ENCODE results near the gene PIGQ.

PIGQ gene

DNA sequence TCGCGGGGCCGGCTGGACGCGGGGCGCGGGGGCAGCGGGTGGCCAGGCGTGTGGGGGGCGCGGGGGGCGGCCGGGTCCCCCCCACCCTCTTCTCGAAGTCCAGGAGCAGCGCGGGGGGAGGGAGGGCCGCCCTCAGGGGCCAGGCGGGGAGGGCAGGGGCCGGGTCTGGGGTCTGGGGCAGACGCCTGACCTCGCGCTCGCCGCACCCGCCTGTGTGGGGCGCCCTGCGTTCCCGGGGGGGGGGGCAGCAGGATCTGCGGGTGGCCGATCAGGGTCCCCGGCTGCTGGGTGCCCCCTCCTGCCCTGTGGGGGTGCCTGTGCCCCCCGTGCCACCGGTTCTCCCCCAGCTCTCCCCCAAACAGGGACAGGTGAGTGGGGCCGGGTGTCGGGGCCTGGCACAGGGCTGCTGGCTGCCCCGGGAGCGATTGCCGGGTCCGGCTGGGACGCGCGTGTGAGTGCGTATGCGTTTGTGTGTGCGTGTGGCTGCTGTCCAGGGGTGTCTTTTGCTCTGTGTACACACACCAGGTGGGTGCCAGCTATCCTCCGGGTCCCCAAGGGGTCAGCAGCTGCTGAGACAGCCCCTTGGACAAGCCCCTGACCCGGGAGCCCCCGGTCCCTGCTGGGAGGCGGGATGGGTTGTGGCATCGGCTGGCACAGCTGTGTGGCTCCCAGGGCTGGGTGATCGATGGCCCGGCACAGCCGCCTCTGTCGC is 8.9 kb upstream of the PIGQ start:
- TF ChIP-seq EZH2phosphoT487 (conservative IDR thresholded peaks at IDR 0.05; ENCODE audit: low read length), result no peak
- TF ChIP-seq, protein P1, sequence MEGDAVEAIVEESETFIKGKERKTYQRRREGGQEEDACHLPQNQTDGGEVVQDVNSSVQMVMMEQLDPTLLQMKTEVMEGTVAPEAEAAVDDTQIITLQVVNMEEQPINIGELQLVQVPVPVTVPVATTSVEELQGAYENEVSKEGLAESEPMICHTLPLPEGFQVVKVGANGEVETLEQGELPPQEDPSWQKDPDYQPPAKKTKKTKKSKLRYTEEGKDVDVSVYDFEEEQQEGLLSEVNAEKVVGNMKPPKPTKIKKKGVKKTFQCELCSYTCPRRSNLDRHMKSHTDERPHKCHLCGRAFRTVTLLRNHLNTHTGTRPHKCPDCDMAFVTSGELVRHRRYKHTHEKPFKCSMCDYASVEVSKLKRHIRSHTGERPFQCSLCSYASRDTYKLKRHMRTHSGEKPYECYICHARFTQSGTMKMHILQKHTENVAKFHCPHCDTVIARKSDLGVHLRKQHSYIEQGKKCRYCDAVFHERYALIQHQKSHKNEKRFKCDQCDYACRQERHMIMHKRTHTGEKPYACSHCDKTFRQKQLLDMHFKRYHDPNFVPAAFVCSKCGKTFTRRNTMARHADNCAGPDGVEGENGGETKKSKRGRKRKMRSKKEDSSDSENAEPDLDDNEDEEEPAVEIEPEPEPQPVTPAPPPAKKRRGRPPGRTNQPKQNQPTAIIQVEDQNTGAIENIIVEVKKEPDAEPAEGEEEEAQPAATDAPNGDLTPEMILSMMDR (IDR thresholded peaks at IDR 0.05; ENCODE audit: insufficient read depth, low read length, poor library complexity, severe bottlenecking), result no peak
- Histone ChIP-seq H3K4me3 (ENCODE audit: insufficient read depth, low read length, poor library complexity, severe bottlenecking) (no peak overlapping the region), H3K9me2 (replicated peaks; ENCODE audit: insufficient read depth, low read length) (no peaks in the 10 kb centered on the region), H3K9ac (ENCODE audit: low read length) (no peak overlapping the region), H3K27me3 (ENCODE audit: low read length) (no peaks in the 10 kb centered on the region), H3K79me2 (ENCODE audit: insufficient read depth, low read length) (no peaks in the 10 kb centered on the region), H3K4me2 (ENCODE audit: low read depth, low read length, poor library complexity, severe bottlenecking) (no peak overlapping the region), H3K27ac (ENCODE audit: low read depth, low read length) (no peak overlapping the region), H3F3A (ENCODE audit: insufficient read depth) (no peaks in the 10 kb centered on the region), H3K9me3 (ENCODE audit: insufficient read depth, low read length) (no peaks in the 10 kb centered on the region), H3K36me3 (ENCODE audit: low read length) (no peaks in the 10 kb centered on the region), H4K20me1 (ENCODE audit: low read depth, low read length) (no peaks in the 10 kb centered on the region), H2AFZ (ENCODE audit: low read depth, low read length, severe bottlenecking) (no peak overlapping the region)

DNA sequence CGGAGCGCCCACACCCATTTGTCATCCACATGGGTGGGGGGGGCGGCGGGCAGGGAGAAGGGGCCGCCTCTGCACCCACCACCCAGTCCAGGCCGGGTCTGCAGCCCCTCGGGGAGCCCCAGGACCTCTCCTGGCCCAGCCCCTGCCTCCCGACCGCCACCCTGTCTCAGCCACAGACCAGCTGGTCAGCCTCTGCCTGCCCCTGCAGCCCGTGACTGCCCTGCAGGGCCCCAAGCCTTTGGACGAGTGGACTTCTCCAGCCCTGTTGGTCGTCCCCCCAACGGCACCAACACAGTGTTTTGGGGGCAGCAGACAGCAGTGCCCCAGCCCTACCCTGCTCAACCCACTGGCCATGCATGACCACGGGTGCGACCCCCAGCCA is 8.4 kb upstream of the PIGQ start:
- no peak overlapping the region for H3K27ac ChIP-seq (ENCODE audit: low read depth, low read length)
- H3K9me3 ChIP-seq (ENCODE audit: insufficient read depth, low read length), result no peaks in the 10 kb centered on the region
- H3F3A ChIP-seq (ENCODE audit: insufficient read depth), result no peaks in the 10 kb centered on the region
- no peak for TF ChIP-seq EZH2phosphoT487 (conservative IDR thresholded peaks at IDR 0.05; ENCODE audit: low read length)
- TF ChIP-seq, protein P1 (IDR thresholded peaks at IDR 0.05; ENCODE audit: insufficient read depth, low read length, poor library complexity, severe bottlenecking), result no peak
- H3K9me2 ChIP-seq (replicated peaks; ENCODE audit: insufficient read depth, low read length), result no peaks in the 10 kb centered on the region
- H3K79me2 ChIP-seq (ENCODE audit: insufficient read depth, low read length), result no peaks in the 10 kb centered on the region
- H3K4me2 ChIP-seq (ENCODE audit: low read depth, low read length, poor library complexity, severe bottlenecking), result no peak overlapping the region
- no peak overlapping the region for H2AFZ ChIP-seq (ENCODE audit: low read depth, low read length, severe bottlenecking)
- no peak overlapping the region for H3K9ac ChIP-seq (ENCODE audit: low read length)
- H4K20me1 ChIP-seq (ENCODE audit: low read depth, low read length), result no peaks in the 10 kb centered on the region
- H3K36me3 ChIP-seq (ENCODE audit: low read length), result no peaks in the 10 kb centered on the region
- no peaks in the 10 kb centered on the region for H3K27me3 ChIP-seq (ENCODE audit: low read length)
- H3K4me3 ChIP-seq (ENCODE audit: insufficient read depth, low read length, poor library complexity, severe bottlenecking), result no peak overlapping the region

DNA sequence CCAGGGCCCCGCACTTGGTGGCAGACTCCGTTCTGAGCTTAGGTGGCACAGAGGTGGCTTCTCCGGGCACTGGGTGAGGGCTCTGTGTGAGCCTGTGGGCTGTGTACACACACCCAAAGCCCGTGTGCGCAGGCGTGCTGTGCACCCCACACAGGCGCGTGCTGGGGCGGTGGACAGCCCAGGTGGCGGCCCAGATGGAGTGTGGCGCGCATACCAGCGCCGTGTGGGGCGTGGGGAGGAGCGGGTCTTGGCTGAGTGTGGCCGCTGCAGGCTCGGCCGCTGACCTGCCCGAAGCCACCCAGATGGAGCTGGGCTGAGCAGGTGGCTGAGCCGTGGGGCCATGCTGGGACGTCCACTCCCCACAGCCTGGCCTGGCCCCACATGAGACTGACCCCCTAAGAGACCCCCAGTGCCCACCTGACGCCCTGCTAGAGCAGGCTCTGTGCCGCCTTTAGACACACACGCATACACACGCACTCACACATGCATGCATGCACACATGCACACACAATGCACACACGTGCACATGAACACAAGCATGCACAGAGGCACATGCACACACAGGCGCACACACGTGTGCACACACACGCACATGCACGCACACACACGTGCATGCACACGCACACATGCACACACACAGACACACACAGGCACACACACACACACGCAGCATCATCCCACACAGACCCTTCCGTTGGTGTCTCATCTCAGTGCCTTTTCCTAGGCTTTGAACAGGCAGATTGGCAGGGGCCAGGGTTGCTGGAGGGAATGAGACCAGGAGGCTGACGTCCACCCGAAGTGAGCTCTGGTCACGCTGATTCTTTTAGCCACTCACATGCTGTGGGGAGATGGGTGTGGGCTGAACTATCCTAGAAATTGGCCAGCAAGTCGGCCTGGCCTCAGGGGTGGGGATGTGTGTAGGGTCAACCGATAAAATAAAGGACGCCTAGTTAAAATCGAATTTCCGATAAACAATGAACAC is 7.5 kb upstream of the PIGQ start:
- H3K9ac ChIP-seq (ENCODE audit: low read length), result no peak overlapping the region
- no peaks in the 10 kb centered on the region for H3K9me3 ChIP-seq (ENCODE audit: insufficient read depth, low read length)
- H3F3A ChIP-seq (ENCODE audit: insufficient read depth), result no peaks in the 10 kb centered on the region
- no peaks in the 10 kb centered on the region for H3K79me2 ChIP-seq (ENCODE audit: insufficient read depth, low read length)
- no peak overlapping the region for H3K4me2 ChIP-seq (ENCODE audit: low read depth, low read length, poor library complexity, severe bottlenecking)
- H3K27me3 ChIP-seq (ENCODE audit: low read length), result no peaks in the 10 kb centered on the region
- H3K27ac ChIP-seq (ENCODE audit: low read depth, low read length), result no peak overlapping the region
- no peak overlapping the region for H2AFZ ChIP-seq (ENCODE audit: low read depth, low read length, severe bottlenecking)
- no peaks in the 10 kb centered on the region for H3K36me3 ChIP-seq (ENCODE audit: low read length)
- H3K9me2 ChIP-seq (replicated peaks; ENCODE audit: insufficient read depth, low read length), result no peaks in the 10 kb centered on the region
- H3K4me3 ChIP-seq (ENCODE audit: insufficient read depth, low read length, poor library complexity, severe bottlenecking), result no peak overlapping the region
- TF ChIP-seq, protein P1 (IDR thresholded peaks at IDR 0.05; ENCODE audit: insufficient read depth, low read length, poor library complexity, severe bottlenecking), result no peak
- TF ChIP-seq EZH2phosphoT487 (conservative IDR thresholded peaks at IDR 0.05; ENCODE audit: low read length), result no peak
- no peaks in the 10 kb centered on the region for H4K20me1 ChIP-seq (ENCODE audit: low read depth, low read length)
